Subcutaneous abdominal adipose tissue (tissue), 5 donors: ENCODE data around the gene SHISA3.

Source experiments
- H3K27ac ChIP-seq: one replicate; pipeline ENCODE4 v1.7.0; 2013; ENCODE audit warnings: low read depth, mild to moderate bottlenecking, inconsistent platforms, low read length, moderate library complexity
- H3K27me3 ChIP-seq, 5 donors: one replicate each; pipeline ENCODE4 v1.7.0; 2013; ENCODE audit warnings: low read length in 5 of 5, inconsistent platforms in 1 of 5; ENCODE audit not compliant: control insufficient read depth in 5 of 5, insufficient read depth in 4 of 5
- H3K36me3 ChIP-seq, 5 donors: one replicate each; pipeline ENCODE4 v1.7.0; 2013; ENCODE audit warnings: low read length in 5 of 5; ENCODE audit not compliant: control insufficient read depth in 5 of 5, insufficient read depth in 5 of 5
- H3K4me1 ChIP-seq, 5 donors: one replicate each; pipeline ENCODE4 v1.7.0; 2013; ENCODE audit warnings: low read length in 5 of 5, mild to moderate bottlenecking in 3 of 5, moderate library complexity in 1 of 5; ENCODE audit not compliant: control insufficient read depth in 5 of 5, insufficient read depth in 5 of 5
- H3K4me3 ChIP-seq, 5 donors: one replicate each; pipeline ENCODE4 v1.7.0; 2013; ENCODE audit warnings: low read length in 5 of 5, low read depth in 1 of 5
- H3K9ac ChIP-seq, 5 donors: one replicate each; pipeline ENCODE4 v1.7.0; 2013; ENCODE audit warnings: low read length in 5 of 5, mild to moderate bottlenecking in 4 of 5, moderate library complexity in 3 of 5
- H3K9me3 ChIP-seq, 5 donors: one replicate each; pipeline ENCODE4 v1.7.0; 2013; ENCODE audit warnings: low read length in 5 of 5; ENCODE audit not compliant: control insufficient read depth in 5 of 5
- donor health status: healthy.
- donor health status: healthy.
- donor health status: healthy.
- donor health status: healthy.
- donor health status: healthy.

The SHISA3 gene

GRCh38 chr4:42428036-42428435 is 30.7 kb downstream of the SHISA3 start:
- no peaks in the 10 kb centered on the region for H3K4me1 ChIP-seq
- H3K4me3 ChIP-seq: no peak overlapping the region
- no peaks in the 10 kb centered on the region for H3K9me3 ChIP-seq
- no peak overlapping the region for H3K9ac ChIP-seq
- H3K36me3 ChIP-seq: peaks cover 0 to 7% (median 0%) of the 10 kb centered on the region in 5 donors
- H3K27ac ChIP-seq: no peak overlapping the region
- H3K27me3 ChIP-seq: no peaks in the 10 kb centered on the region

- H3K27ac ChIP-seq: no peak overlapping the region
- no peaks in the 10 kb centered on the region for H3K4me1 ChIP-seq
- H3K4me3 ChIP-seq: no peak overlapping the region
- no peak overlapping the region for H3K9ac ChIP-seq
- H3K36me3 ChIP-seq: peaks cover 0 to 7% (median 0%) of the 10 kb centered on the region in 5 donors
- no peaks in the 10 kb centered on the region for H3K9me3 ChIP-seq
- H3K27me3 ChIP-seq: no peaks in the 10 kb centered on the region
Measured at GRCh38 chr4:42436928-42437565, 39.8 kb downstream of the SHISA3 start.

GRCh38 chr4:42440083-42440482 is 42.8 kb downstream of the SHISA3 start:
- peaks cover 0 to 7% (median 0%) of the 10 kb centered on the region in 5 donors for H3K36me3 ChIP-seq
- no peaks in the 10 kb centered on the region for H3K4me1 ChIP-seq
- H3K4me3 ChIP-seq: no peak overlapping the region
- H3K9me3 ChIP-seq: no peaks in the 10 kb centered on the region
- H3K27me3 ChIP-seq: no peaks in the 10 kb centered on the region
- H3K9ac ChIP-seq: no peak overlapping the region
- H3K27ac ChIP-seq: no peak overlapping the region

GRCh38 chr4:42442601-42443000 is 45.3 kb downstream of the SHISA3 start:
- no peak overlapping the region for H3K9ac ChIP-seq
- no peak overlapping the region for H3K27ac ChIP-seq
- H3K4me1 ChIP-seq: no peaks in the 10 kb centered on the region
- no peaks in the 10 kb centered on the region for H3K9me3 ChIP-seq
- no peaks in the 10 kb centered on the region for H3K27me3 ChIP-seq
- peaks cover 0 to 5% (median 0%) of the 10 kb centered on the region in 5 donors for H3K36me3 ChIP-seq
- no peak overlapping the region for H3K4me3 ChIP-seq

- Histone ChIP-seq H3K9ac (no peak overlapping the region), H3K4me3 (no peak overlapping the region), H3K36me3 (peaks cover 0 to 3% (median 0%) of the 10 kb centered on the region in 5 donors), H3K27ac (no peak overlapping the region), H3K27me3 (no peaks in the 10 kb centered on the region), H3K9me3 (no peaks in the 10 kb centered on the region), H3K4me1 (no peaks in the 10 kb centered on the region)
Measured at GRCh38 chr4:42445038-42445437, 47.8 kb downstream of the SHISA3 start.

- Histone ChIP-seq H3K4me3 (no peak overlapping the region), H3K9ac (no peak overlapping the region), H3K27ac (no peak overlapping the region), H3K4me1 (no peaks in the 10 kb centered on the region), H3K36me3 (peaks cover 0 to 7% (median 3%) of the 10 kb centered on the region in 5 donors), H3K9me3 (no peaks in the 10 kb centered on the region), H3K27me3 (no peaks in the 10 kb centered on the region)
Measured at GRCh38 chr4:42446823-42447222, 49.5 kb downstream of the SHISA3 start.
